Gastrocnemius medialis (tissue), 4 donors: ENCODE results near the gene ASPG. TPM values are rescaled to one million over a fixed set of nuclear protein-coding genes. Genes with fewer than 3 reads are reported as not detected.

Experiments
- ATAC-seq, 2 donors: fragments of 150-250 bp; one replicate each; pipeline ENCODE4 v1.9.1; 2016
- DNase-seq, 2 donors: peaks; one replicate each; pipeline ENCODE4 v3.0.0-alpha.2; 2019
- H3K27ac ChIP-seq, 4 donors: fragments of 200-600 bp; sonication (generic); 1 replicate in 1 of 4; 2 replicates in 3 of 4; pipeline ENCODE4 v1.5.1; 2016 to 2018; ENCODE audit warnings: mild to moderate bottlenecking in 2 of 4, moderate library complexity in 1 of 4
- H3K27me3 ChIP-seq, 3 donors: fragments of 200-600 bp; sonication (generic) in 2 of 3; 1 replicate in 1 of 3; 2 replicates in 2 of 3; pipeline versions ENCODE4 v1.5.1 to v1.6.0; 2016 to 2019; ENCODE audit warnings: mild to moderate bottlenecking in 1 of 3, moderate library complexity in 1 of 3
- H3K36me3 ChIP-seq, 2 donors: fragments of 200-600 bp; sonication (generic) in 1 of 2; one replicate each; pipeline ENCODE4 v1.5.1; 2017 to 2018
- H3K4me1 ChIP-seq, 2 donors: fragments of 200-600 bp; sonication (generic) in 1 of 2; one replicate each; pipeline ENCODE4 v1.5.1; 2016 to 2017; ENCODE audit warnings: mild to moderate bottlenecking in 2 of 2
- H3K4me3 ChIP-seq, 4 donors: fragments of 200-600 bp; sonication (generic) in 3 of 4; 1 replicate in 1 of 4; 2 replicates in 3 of 4; pipeline ENCODE4 v1.5.1; 2016 to 2019; ENCODE audit warnings: mild to moderate bottlenecking in 2 of 4
- H3K9me3 ChIP-seq, 3 donors: fragments of 200-600 bp; sonication (generic) in 2 of 3; 1 replicate in 1 of 3; 2 replicates in 2 of 3; pipeline ENCODE4 v1.5.1; 2016 to 2019
- POLR2A ChIP-seq, 2 donors: fragments of 450-650 bp; IDR thresholded peaks; one replicate each; pipeline ENCODE4 v1.6.1; 2017; ENCODE audit warnings: antibody characterized with exemption in 2 of 2, mild to moderate bottlenecking in 2 of 2, moderate library complexity in 2 of 2
- in situ Hi-C, 4 donors: fragments of 200-750 bp; cut with MboI; loops; one replicate each; pipeline versions ENCODE4 v1.15.0 to v1.8.0; 2017; ENCODE audit warnings: low sequenced_read_pairs in 4 of 4
- intact Hi-C: fragments of 100-400 bp; cut with DNase I; formaldehyde crosslinking; loops from one replicate; pipeline ENCODE4 v1.15.1; 2023; ENCODE audit warnings: low total_unique reads
- total RNA-seq, 4 donors: library from RNA; depleted of rRNA; stranded (reverse); fragments of >200 nt; gene quantifications; one replicate each; pipeline versions ENCODE4 v1.1.0 to v1.2.3, GENCODE V29; 2016
- TF ChIP-seq, protein P1 (sequence below), 5 experiments: fragments of 450-650 bp in 3 of 5; fragments of 200-600 bp in 2 of 5; sonication (generic) in 2 of 5; IDR thresholded peaks in 4 of 5; conservative IDR thresholded peaks in 1 of 5; 1 replicate in 4 of 5; 2 replicates in 1 of 5; pipeline ENCODE4 v1.5.1; 2016 to 2019; ENCODE audit warnings: antibody characterized with exemption in 5 of 5, mild to moderate bottlenecking in 3 of 5, moderate library complexity in 3 of 5

ASPG gene
- total RNA-seq, 4 donors from 2014 or later = 0.20 TPM; not detected in 3

DNA sequence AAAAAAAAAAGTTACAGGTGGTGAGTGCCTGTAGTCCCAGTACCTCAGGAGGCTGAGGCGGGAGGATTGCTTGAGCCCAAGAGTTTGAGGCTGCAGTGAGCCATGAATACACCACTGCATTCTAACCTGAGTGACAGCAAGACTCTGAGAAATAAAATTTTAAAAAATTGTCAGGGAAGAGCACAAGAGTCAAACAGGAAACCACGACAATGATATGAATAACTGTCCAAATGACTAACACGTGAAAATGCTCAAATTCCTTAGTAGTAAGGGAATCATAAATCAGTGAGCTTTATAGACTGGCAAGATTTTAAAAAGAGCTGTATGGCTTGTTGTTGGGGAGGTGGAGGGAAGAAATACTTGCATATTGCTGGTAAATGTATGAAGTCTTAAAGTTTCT, 12.9 kb upstream of the ASPG start:
- DNase-seq (no peak), ATAC-seq (no peak)
- TF ChIP-seq, protein P1, sequence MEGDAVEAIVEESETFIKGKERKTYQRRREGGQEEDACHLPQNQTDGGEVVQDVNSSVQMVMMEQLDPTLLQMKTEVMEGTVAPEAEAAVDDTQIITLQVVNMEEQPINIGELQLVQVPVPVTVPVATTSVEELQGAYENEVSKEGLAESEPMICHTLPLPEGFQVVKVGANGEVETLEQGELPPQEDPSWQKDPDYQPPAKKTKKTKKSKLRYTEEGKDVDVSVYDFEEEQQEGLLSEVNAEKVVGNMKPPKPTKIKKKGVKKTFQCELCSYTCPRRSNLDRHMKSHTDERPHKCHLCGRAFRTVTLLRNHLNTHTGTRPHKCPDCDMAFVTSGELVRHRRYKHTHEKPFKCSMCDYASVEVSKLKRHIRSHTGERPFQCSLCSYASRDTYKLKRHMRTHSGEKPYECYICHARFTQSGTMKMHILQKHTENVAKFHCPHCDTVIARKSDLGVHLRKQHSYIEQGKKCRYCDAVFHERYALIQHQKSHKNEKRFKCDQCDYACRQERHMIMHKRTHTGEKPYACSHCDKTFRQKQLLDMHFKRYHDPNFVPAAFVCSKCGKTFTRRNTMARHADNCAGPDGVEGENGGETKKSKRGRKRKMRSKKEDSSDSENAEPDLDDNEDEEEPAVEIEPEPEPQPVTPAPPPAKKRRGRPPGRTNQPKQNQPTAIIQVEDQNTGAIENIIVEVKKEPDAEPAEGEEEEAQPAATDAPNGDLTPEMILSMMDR (IDR thresholded peaks at IDR 0.05 in 4 of 5, conservative IDR thresholded peaks at IDR 0.05 in 1 of 5) = no peak
- TF ChIP-seq POLR2A (IDR thresholded peaks at IDR 0.05) = no peak
- Histone ChIP-seq H3K4me1 (no peaks in the 10 kb centered on the region), H3K4me3 (no peak overlapping the region), H3K27me3 (peaks cover 0 to 23% (median 14%) of the 10 kb centered on the region in 3 donors), H3K9me3 (peaks cover 0 to 4% (median 0%) of the 10 kb centered on the region in 3 donors), H3K27ac (no peak overlapping the region), H3K36me3 (no peaks in the 10 kb centered on the region)
- intact Hi-C loops (no loop called here), in situ Hi-C loops (no loop called here)

DNA sequence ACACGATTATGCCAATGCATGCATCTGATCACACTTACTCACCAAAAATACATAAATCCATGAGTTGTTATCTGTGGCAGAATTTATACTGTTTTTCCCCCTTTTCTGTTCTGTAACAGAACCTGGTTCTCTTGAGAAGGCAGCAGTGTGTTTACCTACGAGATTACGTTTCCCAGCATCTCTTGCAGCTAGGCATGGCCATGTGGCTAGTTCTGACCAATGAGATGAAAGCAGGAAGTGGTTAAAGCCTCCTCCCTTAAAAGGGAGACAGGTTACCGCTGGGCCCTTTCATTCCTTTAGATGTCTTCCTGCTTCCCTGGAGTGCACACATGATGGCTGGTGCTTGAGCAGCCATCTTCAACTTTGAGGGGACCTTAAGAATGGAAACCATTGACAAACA, 11.7 kb upstream of the ASPG start:
- ATAC-seq = no peak
- Histone ChIP-seq H3K4me1 (no peaks in the 10 kb centered on the region), H3K9me3 (peaks cover 0 to 4% (median 0%) of the 10 kb centered on the region in 3 donors), H3K36me3 (no peaks in the 10 kb centered on the region), H3K4me3 (no peak overlapping the region), H3K27ac (no peak overlapping the region), H3K27me3 (peaks cover 0 to 21% (median 14%) of the 10 kb centered on the region in 3 donors)
- intact Hi-C loops = no loop called here
- TF ChIP-seq, protein P1 (IDR thresholded peaks at IDR 0.05 in 4 of 5, conservative IDR thresholded peaks at IDR 0.05 in 1 of 5) = no peak
- in situ Hi-C loops = no loop called here
- no peak for DNase-seq

DNA sequence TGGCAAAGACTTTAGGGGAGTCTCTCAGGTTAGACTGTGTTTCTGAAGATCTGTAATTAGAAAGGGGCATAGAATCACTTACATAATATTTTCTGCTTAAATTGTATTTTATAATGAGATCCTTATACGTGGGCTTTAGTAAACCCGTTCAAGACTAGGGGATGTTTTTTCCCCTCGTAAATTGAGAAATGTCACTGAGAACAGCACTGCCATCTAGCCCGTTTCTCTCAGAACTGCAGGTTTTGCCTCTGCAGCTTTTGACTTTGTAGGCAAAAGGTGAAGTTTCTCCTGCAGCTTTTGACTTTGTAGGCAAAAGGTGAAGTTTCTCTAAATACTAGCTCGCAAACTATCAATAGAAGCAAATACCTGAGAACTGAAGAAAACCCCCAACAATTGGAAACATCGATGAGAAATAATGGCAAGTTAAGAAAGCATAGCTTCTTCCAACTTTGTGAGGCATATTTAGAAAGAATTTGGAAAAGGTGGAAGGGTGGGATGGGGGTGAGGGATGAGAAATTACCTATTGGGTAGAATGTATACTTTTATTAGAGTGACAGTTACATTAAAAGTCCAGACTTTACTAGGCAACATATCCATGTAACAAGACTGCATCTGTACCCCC, 9.9 kb upstream of the ASPG start:
- DNase-seq (no peak), ATAC-seq (no peak)
- in situ Hi-C loops (no loop called here), intact Hi-C loops (loop anchor here (5.0 kb wide), 1 partner anchor 487 kb away; no protein-coding TSS in a partner anchor)
- Histone ChIP-seq H3K9me3 (peaks cover 0 to 4% (median 0%) of the 10 kb centered on the region in 3 donors), H3K4me1 (no peaks in the 10 kb centered on the region), H3K4me3 (no peak overlapping the region), H3K27ac (no peak overlapping the region), H3K36me3 (no peaks in the 10 kb centered on the region), H3K27me3 (peaks cover 0 to 11% (median 8%) of the 10 kb centered on the region in 3 donors)
- TF ChIP-seq, protein P1 (IDR thresholded peaks at IDR 0.05 in 4 of 5, conservative IDR thresholded peaks at IDR 0.05 in 1 of 5) = no peak
- no peak for TF ChIP-seq POLR2A (IDR thresholded peaks at IDR 0.05)

DNA sequence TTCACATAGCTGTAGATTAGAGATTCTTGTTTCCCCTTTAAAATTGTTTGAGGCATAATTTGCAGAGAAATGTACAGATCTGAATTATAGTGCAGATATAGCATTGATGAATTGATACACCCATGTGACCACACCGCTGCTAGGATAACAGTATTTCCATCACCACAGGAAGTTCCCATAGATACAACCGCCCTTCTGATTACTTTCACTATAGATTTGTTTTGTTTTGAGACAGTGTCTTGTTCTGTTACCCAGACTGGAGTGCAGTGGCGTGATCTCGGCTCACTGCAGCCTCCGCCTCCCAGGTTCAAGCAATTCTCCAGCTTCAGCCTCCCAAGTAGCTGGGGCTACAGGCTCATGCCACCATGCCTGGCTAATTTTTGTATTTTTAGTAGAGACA, 8.8 kb upstream of the ASPG start:
- Histone ChIP-seq H3K27ac (no peak overlapping the region), H3K4me1 (no peaks in the 10 kb centered on the region), H3K36me3 (no peaks in the 10 kb centered on the region), H3K9me3 (peaks cover 0 to 4% (median 0%) of the 10 kb centered on the region in 3 donors), H3K4me3 (no peak overlapping the region), H3K27me3 (peaks cover 0 to 9% (median 5%) of the 10 kb centered on the region in 3 donors)
- in situ Hi-C loops = no loop called here
- no peak for DNase-seq
- no peak for TF ChIP-seq POLR2A (IDR thresholded peaks at IDR 0.05)
- TF ChIP-seq, protein P1 (IDR thresholded peaks at IDR 0.05 in 4 of 5, conservative IDR thresholded peaks at IDR 0.05 in 1 of 5) = no peak
- intact Hi-C loops = loop anchor here (5.0 kb wide), 1 partner anchor 486 kb away; no protein-coding TSS in a partner anchor
- no peak for ATAC-seq
